ENCODE data around the gene OSBPL10.

- TF ChIP-seq CTCF (IDR thresholded peaks at IDR 0.05): no peak
- TF ChIP-seq EZH2 (IDR thresholded peaks at IDR 0.05; ENCODE audit: borderline replicate concordance, insufficient read depth, low read depth, low read length, poor library complexity, severe bottlenecking): no peak
Measured at GRCh38 chr3:31959951-31960792, 20.9 kb downstream of the OSBPL10 start.

All from B cell (primary cell).